WI38 (cell line): ENCODE results near the gene RAE1.

ENCODE experiments used
- H3K4me3 ChIP-seq: 2 replicates; pipeline ENCODE4 v1.5.1; 2011; ENCODE audit warnings: low read depth, mild to moderate bottlenecking, control low read depth, low read length
- CTCF ChIP-seq: IDR thresholded peaks from 2 replicates; pipeline ENCODE4 v1.5.1; 2012; ENCODE audit warnings: low read depth, mild to moderate bottlenecking, control low read depth, low read length

Gene RAE1

GRCh38 chr20:57421253-57422220 lies 70.5 kb downstream of the RAE1 start:
- H3K4me3 ChIP-seq, result no peak overlapping the region
- TF ChIP-seq CTCF, result no peak

GRCh38 chr20:57422254-57422653 lies 71.2 kb downstream of the RAE1 start:
- no peak for TF ChIP-seq CTCF
- no peak overlapping the region for H3K4me3 ChIP-seq

GRCh38 chr20:57425150-57426013 lies 74.3 kb downstream of the RAE1 start:
- TF ChIP-seq CTCF, result no peak
- no peak overlapping the region for H3K4me3 ChIP-seq

GRCh38 chr20:57426271-57426689 lies 75.2 kb downstream of the RAE1 start:
- no peak overlapping the region for H3K4me3 ChIP-seq
- TF ChIP-seq CTCF, result no peak

- TF ChIP-seq CTCF, result no peak
- H3K4me3 ChIP-seq, result no peak overlapping the region
These were observed 75.8 kb downstream of the RAE1 start for GRCh38 chr20:57426831-57427230.

GRCh38 chr20:57428324-57429158 lies 77.5 kb downstream of the RAE1 start:
- no peak for TF ChIP-seq CTCF
- H3K4me3 ChIP-seq, result no peak overlapping the region
